Measurements from ENCODE around the gene PLXNA4.

DNA sequence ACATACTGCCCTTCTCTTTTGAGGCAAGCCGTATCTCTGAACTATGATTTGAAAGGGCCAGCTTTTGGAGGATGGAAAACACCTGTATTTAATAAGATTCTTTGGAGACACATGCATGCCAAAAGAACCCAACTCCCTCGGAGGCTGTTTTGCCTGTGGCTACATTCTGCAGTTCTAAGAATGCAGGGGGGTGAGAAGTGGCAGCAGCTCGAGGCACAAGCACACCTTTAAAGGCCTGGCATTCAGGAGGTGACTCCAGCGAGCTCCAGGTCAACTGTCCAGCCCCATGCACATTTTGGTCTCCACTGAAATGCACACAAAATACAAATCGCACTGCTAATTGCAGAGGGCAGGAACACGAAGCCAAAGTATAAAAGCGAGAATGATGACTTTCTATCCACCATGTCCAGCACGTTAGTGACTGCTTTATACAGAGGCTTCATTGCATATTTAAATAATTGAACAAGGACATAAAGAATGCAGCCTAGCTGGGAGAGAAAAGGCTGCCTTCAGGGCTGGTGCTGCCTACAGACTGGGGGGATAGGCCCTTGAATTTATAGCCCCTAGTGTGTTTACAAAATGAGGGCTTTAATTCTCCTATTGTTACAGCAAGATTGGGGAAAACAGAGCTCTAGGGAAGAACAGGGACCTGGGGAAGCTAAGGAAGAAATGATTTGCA lies 359.3 kb downstream of the PLXNA4 start:
- TF ChIP-seq, protein P1, sequence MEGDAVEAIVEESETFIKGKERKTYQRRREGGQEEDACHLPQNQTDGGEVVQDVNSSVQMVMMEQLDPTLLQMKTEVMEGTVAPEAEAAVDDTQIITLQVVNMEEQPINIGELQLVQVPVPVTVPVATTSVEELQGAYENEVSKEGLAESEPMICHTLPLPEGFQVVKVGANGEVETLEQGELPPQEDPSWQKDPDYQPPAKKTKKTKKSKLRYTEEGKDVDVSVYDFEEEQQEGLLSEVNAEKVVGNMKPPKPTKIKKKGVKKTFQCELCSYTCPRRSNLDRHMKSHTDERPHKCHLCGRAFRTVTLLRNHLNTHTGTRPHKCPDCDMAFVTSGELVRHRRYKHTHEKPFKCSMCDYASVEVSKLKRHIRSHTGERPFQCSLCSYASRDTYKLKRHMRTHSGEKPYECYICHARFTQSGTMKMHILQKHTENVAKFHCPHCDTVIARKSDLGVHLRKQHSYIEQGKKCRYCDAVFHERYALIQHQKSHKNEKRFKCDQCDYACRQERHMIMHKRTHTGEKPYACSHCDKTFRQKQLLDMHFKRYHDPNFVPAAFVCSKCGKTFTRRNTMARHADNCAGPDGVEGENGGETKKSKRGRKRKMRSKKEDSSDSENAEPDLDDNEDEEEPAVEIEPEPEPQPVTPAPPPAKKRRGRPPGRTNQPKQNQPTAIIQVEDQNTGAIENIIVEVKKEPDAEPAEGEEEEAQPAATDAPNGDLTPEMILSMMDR (IDR thresholded peaks at IDR 0.05 in 4 of 5, conservative IDR thresholded peaks at IDR 0.05 in 1 of 5) = no peak
- no peak for TF ChIP-seq POLR2A (IDR thresholded peaks at IDR 0.05)
